OCI-LY1 (cell line): ENCODE measurements around the gene SPAST.

Experiments
- H2AFZ ChIP-seq: fragments of 200-600 bp; sonication (generic), shearing (Covaris generic); 2 replicates; pipeline ENCODE4 v1.6.0; 2014; ENCODE audit warnings: antibody characterized with exemption, mild to moderate bottlenecking, low read length
- H3F3A ChIP-seq: fragments of 200-600 bp; sonication (generic), shearing (Covaris generic); 2 replicates; pipeline ENCODE4 v1.6.0; 2014; ENCODE audit warnings: mild to moderate bottlenecking, antibody characterized with exemption, low read length, moderate library complexity; ENCODE audit not compliant: insufficient read depth
- H3K27ac ChIP-seq: fragments of 200-600 bp; sonication (generic); 2 replicates; pipeline ENCODE4 v1.5.1; 2014; ENCODE audit warnings: low read length, mixed run types, mild to moderate bottlenecking, low read depth; ENCODE audit not compliant: poor library complexity, severe bottlenecking
- H3K27me3 ChIP-seq: fragments of 200-600 bp; sonication (generic); 2 replicates; pipeline ENCODE4 v1.6.0; 2014; ENCODE audit warnings: antibody characterized with exemption, mild to moderate bottlenecking, low read length, moderate library complexity; ENCODE audit not compliant: insufficient read depth
- H3K36me3 ChIP-seq: fragments of 200-600 bp; sonication (generic); 2 replicates; pipeline ENCODE4 v1.6.1; 2014; ENCODE audit warnings: mild to moderate bottlenecking, antibody characterized with exemption, low read length, moderate library complexity, mixed read lengths; ENCODE audit not compliant: insufficient read depth
- H3K4me1 ChIP-seq: fragments of 200-600 bp; sonication (generic); 2 replicates; pipeline ENCODE4 v1.5.1; 2014; ENCODE audit warnings: mild to moderate bottlenecking, low read length, moderate library complexity; ENCODE audit not compliant: insufficient read depth, severe bottlenecking
- H3K4me2 ChIP-seq: fragments of 200-600 bp; sonication (generic), shearing (Covaris generic); 2 replicates; pipeline ENCODE4 v1.6.1; 2014; ENCODE audit warnings: low read length
- H3K4me3 ChIP-seq: fragments of 200-600 bp; sonication (generic); 2 replicates; pipeline ENCODE4 v1.5.1; 2014; ENCODE audit warnings: low read length, low read depth, mild to moderate bottlenecking, mixed read lengths; ENCODE audit not compliant: poor library complexity, severe bottlenecking
- H3K79me2 ChIP-seq: fragments of 200-600 bp; shearing (Covaris generic); 2 replicates; pipeline ENCODE4 v1.6.1; 2016; ENCODE audit warnings: mixed run types, low read length, mixed read lengths; ENCODE audit not compliant: insufficient read depth
- H3K9ac ChIP-seq: fragments of 200-600 bp; sonication (generic), shearing (Covaris generic); 2 replicates; pipeline ENCODE4 v1.6.1; 2014; ENCODE audit warnings: mild to moderate bottlenecking, low read length, mixed read lengths
- H3K9me2 ChIP-seq: fragments of 200-600 bp; sonication (generic), shearing (Covaris generic); 2 replicates; pipeline ENCODE4 v1.6.1; 2014; ENCODE audit warnings: low read depth, mild to moderate bottlenecking, low read length, mixed read lengths
- H3K9me3 ChIP-seq: fragments of 200-600 bp; shearing (Covaris generic); 2 replicates; pipeline ENCODE4 v1.6.1; 2014; ENCODE audit warnings: low read length, mixed read lengths
- H4K20me1 ChIP-seq: fragments of 200-600 bp; sonication (generic), shearing (Covaris generic); 2 replicates; pipeline ENCODE4 v1.6.0; 2016; ENCODE audit warnings: mild to moderate bottlenecking, low read length; ENCODE audit not compliant: insufficient read depth
- CTCF ChIP-seq: fragments of 200-600 bp; sonication (generic), shearing (Covaris generic); IDR thresholded peaks from 2 replicates; pipeline ENCODE4 v1.5.1; 2017; ENCODE audit warnings: mild to moderate bottlenecking, antibody characterized with exemption, low read length, moderate library complexity, mixed read lengths
- EZH2 ChIP-seq: fragments of 200-600 bp; sonication (generic), shearing (Covaris generic); IDR thresholded peaks from 2 replicates; pipeline ENCODE4 v1.8.0; 2017; ENCODE audit warnings: borderline replicate concordance, mixed run types, mild to moderate bottlenecking, antibody characterized with exemption, low read length, moderate library complexity, mixed read lengths

The SPAST gene

DNA sequence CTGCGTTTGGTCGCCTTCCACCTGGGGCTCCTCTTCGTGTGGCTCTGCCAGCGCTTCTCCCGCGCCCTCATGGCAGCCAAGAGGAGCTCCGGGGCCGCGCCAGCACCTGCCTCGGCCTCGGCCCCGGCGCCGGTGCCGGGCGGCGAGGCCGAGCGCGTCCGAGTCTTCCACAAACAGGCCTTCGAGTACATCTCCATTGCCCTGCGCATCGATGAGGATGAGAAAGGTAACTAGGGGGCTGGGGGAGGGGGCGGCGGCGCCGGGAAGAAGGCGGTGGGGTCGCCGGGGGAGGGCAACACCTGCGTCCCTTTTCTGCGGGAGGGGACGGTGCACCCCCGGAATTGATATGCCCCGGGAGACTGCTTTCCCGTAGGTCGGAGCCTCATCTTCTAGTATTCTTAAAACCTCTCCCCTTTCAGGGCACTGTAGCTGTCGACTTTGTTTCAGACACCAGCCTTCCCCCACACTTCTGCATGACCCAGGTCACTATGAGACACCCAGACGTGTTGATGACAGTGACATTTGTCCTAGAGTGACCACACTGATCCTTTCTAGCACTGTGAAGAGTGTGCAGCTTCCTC is 755 bp downstream of the SPAST start:
- peaks cover 28% of the 10 kb centered on the region for H3K4me1 ChIP-seq
- H3K79me2 ChIP-seq: peaks cover 11% of the 10 kb centered on the region; the same call in 1 of the 2 replicates
- H3K27ac ChIP-seq: peak overlapping the region; percentile 74
- H3K9ac ChIP-seq: peak overlapping the region; percentile 80
- no peak for TF ChIP-seq CTCF
- no peak for TF ChIP-seq EZH2
- H3K27me3 ChIP-seq: no peaks in the 10 kb centered on the region
- H3K4me2 ChIP-seq: peak overlapping the region; percentile 95
- no peaks in the 10 kb centered on the region for H3F3A ChIP-seq
- no peaks in the 10 kb centered on the region for H3K9me3 ChIP-seq
- no peak overlapping the region for H2AFZ ChIP-seq
- H3K4me3 ChIP-seq: peak overlapping the region; percentile 69
- H4K20me1 ChIP-seq: no peaks in the 10 kb centered on the region
- H3K36me3 ChIP-seq: no peaks in the 10 kb centered on the region
- no peaks in the 10 kb centered on the region for H3K9me2 ChIP-seq

GRCh38 chr2:32064713-32065112 is 1.4 kb downstream of the SPAST start:
- peak overlapping the region; percentile 74 for H3K27ac ChIP-seq
- TF ChIP-seq CTCF: no peak
- TF ChIP-seq EZH2: no peak
- H3K79me2 ChIP-seq: peaks cover 14% of the 10 kb centered on the region; the same call in 1 of the 2 replicates

DNA sequence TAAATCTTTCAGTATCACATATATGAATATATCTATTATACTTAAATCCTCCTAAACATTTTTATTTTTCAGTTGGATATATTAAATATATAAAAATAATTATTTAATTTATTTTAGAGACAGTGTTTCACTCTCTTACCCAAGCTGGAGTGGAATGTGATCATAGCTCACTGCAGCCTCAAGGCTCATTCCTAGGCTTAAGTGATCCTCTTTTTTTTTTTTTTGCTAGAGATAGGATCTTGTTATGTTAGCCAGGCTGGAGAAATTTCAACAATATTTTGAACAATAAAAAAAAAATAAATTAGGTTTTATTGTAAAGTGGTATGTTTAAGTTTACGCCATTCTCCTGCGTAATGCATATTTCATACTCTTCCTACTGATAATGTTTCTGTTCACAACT is 4.2 kb downstream of the SPAST start:
- no peak overlapping the region for H2AFZ ChIP-seq
- H3K4me2 ChIP-seq: no peak overlapping the region
- no peak for TF ChIP-seq CTCF
- TF ChIP-seq EZH2: no peak
- no peak overlapping the region for H3K4me3 ChIP-seq
- H3K27me3 ChIP-seq: no peaks in the 10 kb centered on the region
- H3K9me3 ChIP-seq: no peaks in the 10 kb centered on the region
- H3K79me2 ChIP-seq: peaks cover 29% of the 10 kb centered on the region
- no peaks in the 10 kb centered on the region for H3K9me2 ChIP-seq
- H3K27ac ChIP-seq: no peak overlapping the region
- no peaks in the 10 kb centered on the region for H4K20me1 ChIP-seq
- H3K4me1 ChIP-seq: peaks cover 23% of the 10 kb centered on the region
- no peaks in the 10 kb centered on the region for H3F3A ChIP-seq
- no peaks in the 10 kb centered on the region for H3K36me3 ChIP-seq
- H3K9ac ChIP-seq: no peak overlapping the region

More at GRCh38 chr2:32064713-32065112, 1.4 kb downstream of the SPAST start:
- Histone ChIP-seq H3K36me3 (no peaks in the 10 kb centered on the region), H4K20me1 (no peaks in the 10 kb centered on the region), H3K4me2 (peak overlapping the region; percentile 95), H3F3A (no peaks in the 10 kb centered on the region), H3K9ac (peak overlapping the region; percentile 80), H3K4me3 (peak overlapping the region; percentile 69), H2AFZ (no peak overlapping the region), H3K4me1 (peaks cover 28% of the 10 kb centered on the region), H3K9me2 (no peaks in the 10 kb centered on the region), H3K27me3 (no peaks in the 10 kb centered on the region), H3K9me3 (no peaks in the 10 kb centered on the region)
